TTC549 (cell line): ENCODE data around the gene IDI1.
"Not testable (repeated sequence)": the region's sequence is repeated elsewhere in the genome, so short reads cannot be mapped to it uniquely, and the experiment has no call there.

Experiments used
- FAIRE-seq: peaks from 2 replicates; lab custom pipeline; 2012; peaks lifted over from hg19 to GRCh38; lab: Jason Lieb, UNC

Gene IDI1

DNA sequence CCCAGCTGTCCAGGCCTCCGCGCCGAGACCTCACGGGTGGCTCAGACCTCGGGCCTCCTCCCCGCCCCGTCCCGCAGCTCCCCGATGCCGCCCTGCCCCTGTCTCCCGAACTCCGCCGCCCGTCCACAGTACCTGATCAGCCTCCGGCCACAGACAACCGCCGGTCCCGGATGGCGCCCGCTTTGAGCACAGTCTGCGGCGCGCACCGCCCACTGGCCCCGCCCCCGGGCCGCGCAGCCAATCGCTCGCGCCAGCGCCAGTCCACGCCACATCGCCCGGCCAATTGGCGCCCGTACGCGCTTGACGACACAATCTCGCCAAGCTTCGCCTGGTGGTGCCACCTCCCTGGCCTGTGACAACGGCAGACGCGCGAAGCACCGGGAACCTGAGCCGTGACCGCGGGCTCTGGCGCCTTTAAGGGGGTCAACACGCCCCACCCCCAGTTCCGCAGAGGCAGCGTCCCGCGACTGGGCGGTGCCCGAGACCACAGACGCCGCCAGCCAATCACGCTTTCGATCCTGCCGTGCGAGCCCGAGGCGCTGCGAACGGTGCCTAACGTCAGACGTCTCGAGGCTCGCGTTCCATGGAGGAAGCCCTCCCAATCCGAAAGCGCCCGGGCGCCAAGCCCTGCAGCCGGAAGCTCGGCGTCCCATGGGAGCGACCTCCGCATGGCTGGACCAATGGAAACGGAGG lies at the start of gene IDI1:
IDI1 (minus strand) TSS at position 388 of the 693 bp plus-strand sequence; CDS start at position 272, 116 bp downstream.
- FAIRE-seq, result no peak

- FAIRE-seq, result no peak
Measured at GRCh38 chr10:1097436-1097835, 48.5 kb upstream of the IDI1 start.

DNA sequence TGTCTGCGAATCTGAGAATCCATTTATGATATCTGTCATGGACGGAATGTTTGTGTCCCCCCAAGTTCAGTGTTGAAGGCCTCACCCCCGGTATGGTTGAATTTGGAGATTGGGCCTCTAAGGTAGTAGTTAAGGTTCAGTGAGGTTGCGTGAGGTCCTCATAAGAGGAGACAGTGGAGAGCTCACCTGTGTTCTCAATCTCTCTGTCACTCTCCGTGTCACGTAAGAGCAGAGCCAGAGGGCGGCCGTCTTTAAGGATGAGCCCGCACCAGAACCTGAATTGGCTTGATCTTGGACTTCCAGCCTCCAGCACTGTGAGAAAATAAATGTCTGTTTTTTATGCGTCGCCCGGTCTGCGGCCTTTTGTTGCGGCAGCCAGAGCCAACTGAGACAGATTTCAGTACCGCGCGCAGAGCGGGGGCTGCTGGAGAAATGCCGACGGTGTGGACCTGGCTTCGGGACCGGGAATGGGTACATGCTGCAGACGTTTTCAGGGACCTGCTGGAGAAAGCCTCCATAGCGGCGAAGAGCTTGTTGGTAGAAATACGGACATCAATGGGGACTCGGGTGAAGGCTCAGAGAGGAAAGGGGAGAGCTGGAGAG lies 47.5 kb upstream of the IDI1 start:
- FAIRE-seq, result no peak

GRCh38 chr10:1095498-1095897 lies 46.6 kb upstream of the IDI1 start:
- FAIRE-seq, result no peak

- no peak for FAIRE-seq
Measured at GRCh38 chr10:1094112-1095057, 45.5 kb upstream of the IDI1 start.

DNA sequence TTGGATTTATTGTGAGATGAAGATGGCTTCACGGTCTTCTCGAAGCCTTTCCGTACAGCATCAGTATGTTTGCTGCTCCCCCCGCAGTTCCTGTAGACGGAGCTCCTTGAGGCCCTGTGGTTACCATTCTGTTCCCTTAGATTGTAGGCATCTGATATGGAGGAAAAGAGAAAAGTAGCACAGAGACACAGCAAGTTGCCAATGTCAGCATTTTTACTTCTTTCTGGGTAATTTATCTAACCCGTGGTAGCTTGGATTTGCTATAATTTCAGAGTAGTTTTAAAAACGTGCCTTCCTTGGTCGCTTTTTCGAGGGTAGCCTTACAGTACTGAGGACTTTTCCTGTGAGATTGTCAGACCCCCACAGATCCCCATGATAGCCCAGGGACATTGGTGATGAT lies 44.8 kb upstream of the IDI1 start:
- FAIRE-seq, result no peak

- no peak for FAIRE-seq
Measured at GRCh38 chr10:1090696-1091095, 41.8 kb upstream of the IDI1 start.

DNA sequence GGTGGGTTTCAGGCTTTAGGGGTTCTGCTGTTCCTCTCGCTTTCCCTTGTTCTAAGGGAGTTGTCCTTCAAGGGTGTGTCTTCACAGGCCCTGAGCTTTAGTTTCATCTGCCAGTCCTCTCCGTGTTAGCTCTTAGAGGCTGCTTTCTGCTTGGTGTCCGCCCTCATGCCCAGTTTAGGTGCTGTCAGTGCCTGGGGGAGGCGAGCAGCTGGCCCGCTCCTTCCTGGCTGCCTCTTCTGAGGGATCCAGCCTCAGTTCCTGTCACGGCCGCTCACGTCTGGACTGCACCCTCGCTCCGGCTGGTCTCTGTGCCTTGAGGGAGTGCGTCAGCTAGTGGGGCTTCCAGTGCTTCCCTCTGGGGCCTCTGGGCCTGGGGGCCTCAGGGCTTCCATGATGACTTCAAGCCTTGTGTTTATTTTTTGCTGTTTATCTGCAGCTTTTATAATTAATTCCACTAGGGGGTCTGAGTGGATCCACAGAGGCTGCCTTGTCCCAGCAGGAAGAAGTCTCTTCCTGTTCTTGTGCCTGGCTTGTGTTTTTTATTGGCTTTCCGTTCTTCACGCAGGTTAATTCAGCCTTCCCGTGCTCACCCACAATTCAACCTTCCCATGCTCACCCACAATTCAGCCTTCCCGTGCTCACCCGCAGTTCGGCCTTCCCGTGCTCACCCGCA lies 40.2 kb upstream of the IDI1 start:
- FAIRE-seq, result no peak

DNA sequence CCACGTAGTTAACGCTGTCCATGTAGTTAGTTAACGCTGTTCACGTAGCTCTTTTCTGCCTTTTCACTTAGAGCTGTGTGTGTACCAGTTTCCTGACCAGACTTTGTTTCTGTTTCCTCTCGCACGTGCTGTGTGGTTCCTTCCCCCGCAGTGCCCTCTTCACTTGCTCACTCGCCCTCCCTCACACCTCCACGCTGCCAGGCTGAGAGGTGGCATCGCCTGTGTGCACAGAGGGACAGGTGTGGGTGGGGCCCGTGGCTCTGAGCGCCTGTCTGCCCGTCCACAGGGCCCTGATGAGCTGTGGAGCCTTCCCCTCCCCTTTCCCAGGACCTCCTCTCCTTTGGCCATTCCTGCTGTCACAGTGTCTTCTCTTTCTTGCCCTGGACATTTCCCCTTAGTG lies 37.9 kb upstream of the IDI1 start:
- no peak for FAIRE-seq

- FAIRE-seq, result no peak
Measured at GRCh38 chr10:1085258-1085657, 36.3 kb upstream of the IDI1 start.

- no peak for FAIRE-seq
Measured at GRCh38 chr10:1084011-1084950, 35.4 kb upstream of the IDI1 start.

- no peak for FAIRE-seq
Measured at GRCh38 chr10:1083581-1083980, 34.7 kb upstream of the IDI1 start.

DNA sequence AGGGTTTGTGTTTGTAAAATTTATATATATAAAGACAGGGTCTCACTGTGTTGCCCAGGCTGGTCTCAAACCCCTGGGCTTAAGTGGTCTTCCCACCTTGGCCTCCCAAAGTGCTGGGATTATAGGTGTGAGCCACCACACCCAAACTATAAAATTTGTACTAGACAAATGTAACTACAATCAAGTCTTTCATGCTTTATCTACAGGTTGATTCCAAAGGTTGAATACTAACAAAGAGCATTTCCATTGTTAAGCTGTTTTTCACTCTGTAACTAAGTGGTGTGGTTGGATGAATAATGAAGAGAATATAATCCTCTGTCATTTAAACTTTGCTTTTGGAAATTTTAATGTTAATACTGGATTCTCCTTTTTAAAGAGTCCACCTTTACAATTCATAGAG lies 29.7 kb upstream of the IDI1 start:
- no peak for FAIRE-seq

DNA sequence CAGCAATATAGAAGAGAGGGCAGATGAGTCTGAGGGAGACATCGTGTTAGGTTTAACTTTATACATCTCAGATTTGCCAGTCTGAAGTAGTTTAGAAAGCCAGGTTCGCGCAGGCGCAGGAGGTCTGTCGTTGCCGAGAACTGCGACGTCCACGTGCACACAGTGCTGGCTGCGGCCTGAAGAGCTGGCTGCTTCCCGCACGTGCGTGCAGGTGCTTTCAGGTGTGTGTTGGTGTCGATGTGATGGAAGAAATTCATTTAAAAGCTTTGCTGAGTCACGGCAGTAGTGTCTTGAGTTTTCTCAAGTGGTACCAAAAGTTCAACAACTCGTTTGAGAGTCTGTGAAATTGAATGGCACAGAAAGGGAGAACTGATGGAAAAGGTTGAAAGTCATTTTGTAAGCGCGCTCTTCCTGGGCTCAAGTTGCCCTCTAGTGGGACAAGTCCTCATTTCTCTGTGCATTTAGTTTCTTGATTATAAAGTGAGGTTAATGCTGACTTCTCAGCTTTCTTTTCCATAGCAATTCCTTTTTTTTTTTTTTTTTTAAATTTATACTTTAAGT lies 25.9 kb upstream of the IDI1 start:
- FAIRE-seq, result peak; percentile 29

DNA sequence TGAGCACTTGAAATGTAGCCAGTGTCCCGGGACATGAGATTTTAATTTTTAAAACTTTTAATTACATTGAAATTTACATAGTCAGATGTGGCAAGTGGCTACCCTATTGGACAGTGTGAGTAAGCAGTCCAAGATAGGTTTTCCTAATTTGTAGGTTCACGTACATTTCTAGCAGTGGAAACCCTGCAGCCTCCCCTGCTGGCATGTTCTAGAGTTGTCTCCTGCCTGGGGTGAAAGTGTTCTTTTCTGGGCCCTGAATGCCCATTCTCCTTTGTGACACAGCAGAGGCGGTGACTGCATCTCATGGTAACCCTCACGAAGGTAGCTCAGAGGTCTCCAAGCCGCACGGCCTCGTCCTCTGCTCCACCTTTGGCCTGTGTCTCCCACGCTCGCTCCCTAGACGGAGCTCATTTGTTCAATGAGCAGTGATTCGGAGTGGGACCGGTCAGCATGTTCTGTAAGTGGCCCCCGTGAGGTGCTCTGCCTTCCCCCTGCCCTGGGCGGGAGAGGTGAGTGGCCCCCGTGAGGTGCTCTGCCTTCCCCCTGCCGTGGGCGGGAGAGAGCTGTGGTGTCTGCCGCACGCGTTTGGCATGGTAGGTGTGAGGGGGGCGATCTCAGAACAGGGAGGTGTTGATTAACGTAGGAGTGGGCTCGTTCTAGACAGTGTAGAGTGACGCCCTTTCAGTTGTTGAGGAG lies 25.3 kb upstream of the IDI1 start:
- FAIRE-seq, result no peak

DNA sequence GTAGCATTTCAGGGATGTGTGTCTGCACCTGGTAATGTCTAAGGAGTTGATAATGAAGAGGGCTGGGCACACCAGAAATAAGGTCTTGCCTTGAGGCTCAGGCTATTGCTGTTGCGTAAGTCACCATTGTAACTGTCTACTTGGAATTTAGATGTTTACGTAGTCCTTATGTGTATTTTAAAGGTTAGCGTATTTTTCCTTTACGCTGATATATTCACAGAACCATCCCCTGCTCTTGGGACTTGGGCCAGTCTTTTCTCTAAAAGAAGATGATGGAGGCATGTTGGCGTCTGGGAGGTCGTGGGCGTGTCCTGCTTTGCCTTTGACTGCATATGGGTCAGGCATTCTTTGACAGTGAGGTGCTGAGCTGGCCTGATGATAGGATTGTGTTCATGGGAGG lies 22.0 kb upstream of the IDI1 start:
- no peak for FAIRE-seq

GRCh38 chr10:1068380-1069361 lies 19.8 kb upstream of the IDI1 start:
- no peak for FAIRE-seq

GRCh38 chr10:1066734-1067133 lies 17.8 kb upstream of the IDI1 start:
- not testable (repeated sequence) for FAIRE-seq

DNA sequence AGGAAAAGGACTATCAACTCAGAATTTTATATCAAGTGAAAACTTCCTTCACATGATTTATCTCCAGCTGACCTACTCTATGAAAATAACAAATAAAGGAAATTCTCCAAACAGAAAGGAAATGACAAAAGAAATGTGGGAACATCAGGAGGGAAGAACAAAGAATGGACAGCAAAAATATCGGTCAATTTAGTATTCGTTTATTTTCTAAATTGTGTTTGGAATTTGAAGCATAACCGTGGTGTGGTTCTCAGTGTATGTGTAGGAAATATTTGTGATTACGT lies 16.0 kb upstream of the IDI1 start:
- no peak for FAIRE-seq
